ENCODE results near the gene FKBP2. TPM values are rescaled to one million over a fixed set of nuclear protein-coding genes. Genes with fewer than 3 reads are reported as not detected.

The FKBP2 gene
- 41.2 and 54.4 TPM in 2 replicates for total RNA-seq

GRCh38 chr11:64240435-64241240 lies at the start of gene FKBP2:
FKBP2 (plus strand) TSS chr11:64241095; CDS start chr11:64242388, 1,293 bp downstream.

GRCh38 chr11:64206457-64207255 lies 34.2 kb upstream of the FKBP2 start, which contains the start of gene FERMT3:
FERMT3 (plus strand) TSS chr11:64206721; CDS start chr11:64207365, 644 bp downstream.

GRCh38 chr11:64225608-64226506 lies 15.0 kb upstream of the FKBP2 start, which contains the start of the genes NUDT22 and TRPT1:
NUDT22 (plus strand) TSS chr11:64226274; CDS start chr11:64226653, 379 bp downstream.
TRPT1 (minus strand) TSS chr11:64226186; CDS start chr11:64225860, 326 bp downstream.

GRCh38 chr11:64230171-64230984 lies 10.5 kb upstream of the FKBP2 start, which contains the start of gene DNAJC4:
DNAJC4 (plus strand) TSS chr11:64230548; CDS start chr11:64230855, 307 bp downstream.

DNA sequence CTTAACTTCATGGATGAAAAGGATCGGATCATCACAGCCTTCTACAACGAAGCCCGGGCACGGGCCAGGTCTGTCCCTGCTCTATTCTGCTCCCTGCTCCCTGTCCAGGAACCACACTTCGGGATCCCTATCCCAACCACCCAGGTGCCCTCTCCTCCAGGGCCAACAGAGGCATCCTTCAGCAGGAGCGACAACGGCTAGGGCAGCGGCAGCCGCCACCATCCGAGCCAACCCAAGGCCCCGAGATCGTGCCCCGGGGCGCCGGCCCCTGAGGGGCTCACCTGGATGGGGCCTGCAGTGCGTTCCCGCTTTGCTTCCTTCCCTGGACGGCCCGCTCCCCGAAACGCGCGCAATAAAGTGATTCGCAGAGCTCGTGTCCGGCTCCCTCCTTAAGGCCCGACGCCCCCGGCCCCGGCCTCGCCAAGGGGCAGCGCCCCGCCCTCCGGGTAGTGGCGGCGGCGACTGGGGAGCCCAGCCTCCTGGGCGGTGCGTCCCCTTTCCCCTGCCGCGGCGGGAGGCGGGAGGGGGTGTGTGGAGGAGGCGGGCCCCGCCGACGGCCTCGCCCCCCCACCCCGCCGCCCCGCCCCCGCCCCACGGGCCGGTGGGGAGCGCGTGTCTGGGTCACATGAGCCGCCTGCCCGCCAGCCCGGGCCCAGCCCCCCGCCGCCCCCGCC lies 6.8 kb upstream of the FKBP2 start, which contains the start of gene VEGFB:
TSS of gene VEGFB (plus strand) at position 672 of the 674 bp plus-strand sequence. CDS start 250 bp downstream, outside the sequence.

DNA sequence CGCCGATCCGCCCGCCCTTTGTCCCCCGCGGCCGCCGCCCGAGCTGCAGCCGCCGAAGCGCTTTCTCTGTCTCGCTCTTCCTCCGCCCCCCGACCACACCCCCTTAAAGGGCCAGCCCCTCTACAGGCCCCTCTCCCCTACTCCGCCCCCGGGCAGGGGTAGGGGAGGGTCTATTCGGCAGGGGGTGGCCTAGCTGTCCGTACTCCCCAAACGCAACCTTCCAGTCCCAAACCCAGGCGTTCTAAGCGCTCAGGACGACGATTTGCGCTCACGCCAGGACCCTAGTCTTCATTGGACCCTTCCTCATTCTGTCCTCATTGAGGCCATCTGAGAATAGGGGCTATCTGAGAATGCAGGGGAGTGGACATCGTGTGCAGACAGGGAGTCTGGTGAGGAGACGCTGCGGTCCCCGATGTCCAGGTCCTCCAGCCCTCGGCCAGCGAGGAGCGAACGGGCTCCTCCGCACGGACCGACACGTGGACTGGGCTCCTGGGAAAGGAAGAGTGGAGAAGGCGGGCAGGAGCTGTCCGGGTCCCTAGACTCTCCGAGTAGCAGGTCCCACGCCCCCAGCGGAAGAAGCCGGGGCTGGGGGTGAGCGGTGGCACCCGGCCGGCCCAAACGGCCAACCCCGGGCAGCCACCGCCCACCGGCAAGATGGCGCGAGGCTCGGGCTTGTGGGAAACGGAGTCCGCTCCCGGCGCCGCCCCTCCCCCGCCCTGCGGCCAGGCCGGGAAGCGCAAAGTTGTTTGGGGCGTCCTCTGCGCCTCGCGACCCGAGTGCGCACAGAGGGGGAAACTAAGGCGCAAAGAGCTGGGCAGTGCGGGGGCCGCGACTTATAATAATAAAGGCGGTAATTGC lies 6.2 kb downstream of the FKBP2 start, which contains the start of gene PPP1R14B:
TSS of gene PPP1R14B (minus strand) at position 73 of the 858 bp plus-strand sequence. CDS start 270 bp downstream, outside the sequence.

GRCh38 chr11:64251016-64251752 lies 10.3 kb downstream of the FKBP2 start, which contains the start of gene PLCB3:
PLCB3 (plus strand) TSS chr11:64251530; CDS start chr11:64251650, 120 bp downstream.

DNA sequence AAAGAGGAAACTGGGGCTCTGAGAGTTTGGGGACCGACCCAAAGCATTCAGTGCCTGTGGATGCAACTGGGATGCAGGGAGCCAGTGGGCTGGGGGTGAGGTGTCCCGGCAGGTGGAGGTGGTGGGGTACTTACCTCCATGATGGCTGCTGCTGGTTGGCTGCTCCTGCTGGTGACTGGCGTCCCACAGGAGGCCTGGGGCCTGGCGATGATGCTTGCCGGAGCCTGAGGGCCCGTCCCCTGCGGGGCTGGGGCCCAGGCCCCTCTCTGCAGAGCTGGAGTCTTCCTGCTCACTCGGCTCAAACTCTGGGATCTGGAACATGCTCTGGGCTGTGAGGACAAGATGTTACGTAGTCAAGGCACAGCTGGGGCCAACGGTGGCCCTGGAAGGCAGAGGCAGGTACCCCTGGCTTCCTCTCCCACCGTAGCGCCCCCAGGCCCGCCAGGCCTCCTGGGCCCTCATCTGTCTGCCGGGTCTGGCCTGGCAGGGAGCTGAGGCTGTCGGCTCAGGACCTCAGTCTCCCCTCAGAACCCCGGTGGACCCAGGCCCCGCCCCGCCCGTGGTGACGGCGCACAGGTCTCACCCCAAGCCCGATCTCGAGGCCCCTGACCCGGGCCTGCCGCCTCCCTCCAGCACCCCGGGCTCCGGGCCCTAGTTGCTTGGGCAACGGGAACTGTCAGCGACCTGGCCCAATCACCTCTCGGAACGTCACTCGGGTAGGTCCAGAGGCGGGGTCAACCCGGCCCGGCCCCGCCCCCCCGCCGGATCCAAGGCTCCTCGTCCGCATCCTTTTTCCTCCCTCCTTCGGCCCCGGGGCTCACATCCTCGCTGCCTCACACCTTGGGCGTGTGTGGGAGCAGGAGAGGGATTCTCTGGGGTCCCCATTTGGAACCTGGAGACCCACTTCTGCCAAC lies 43.4 kb downstream of the FKBP2 start, which contains the start of gene BAD:
TSS of gene BAD (minus strand) at position 618 of the 914 bp plus-strand sequence. CDS start at position 321, 297 bp downstream.

GRCh38 chr11:64284962-64285884 lies 44.3 kb downstream of the FKBP2 start, which contains the start of gene GPR137:
GPR137 (plus strand) TSS chr11:64285848; CDS start chr11:64286525, 677 bp downstream.

DNA sequence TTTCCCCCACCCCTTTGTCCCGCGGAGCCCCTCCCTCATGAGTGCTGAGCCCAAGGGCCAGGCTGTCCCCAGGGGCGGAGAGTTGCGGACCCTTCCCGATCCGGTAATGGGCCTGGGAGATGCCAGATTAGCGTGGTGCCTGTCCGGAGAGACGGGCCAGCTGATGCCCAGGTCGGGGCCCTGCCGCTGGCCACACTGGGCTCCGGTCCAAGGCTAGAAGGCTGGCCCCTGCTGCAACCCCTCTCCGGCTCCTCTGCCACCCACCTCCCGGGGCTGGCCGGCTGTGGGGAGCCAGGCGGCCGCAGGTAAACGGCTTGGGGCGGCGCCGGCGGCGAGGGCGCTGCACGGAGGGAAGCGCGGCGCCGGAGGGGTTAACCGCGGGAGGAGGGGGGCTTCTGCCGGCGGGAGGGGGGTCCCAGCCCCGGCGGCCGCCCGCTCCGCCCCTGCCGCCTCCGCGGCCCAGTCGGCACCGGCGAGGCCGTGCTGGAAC lies 50.4 kb downstream of the FKBP2 start, which contains the start of gene KCNK4:
TSS of gene KCNK4 (plus strand) at position 41 of the 490 bp plus-strand sequence. CDS start 1,717 bp downstream, outside the sequence.

Other genes with a start within 250 kb of the FKBP2 start
- under 0.01 TPM in 1 of 2 replicates, not detected in the other for gene FLRT1, start 205.2 kb upstream of the FKBP2 start, total RNA-seq
- 9.2 and 14.7 TPM in 2 replicates for gene MACROD1, start 75.0 kb upstream of the FKBP2 start, total RNA-seq
- gene STIP1, start 54.9 kb upstream of the FKBP2 start, total RNA-seq, result 200 and 219 TPM in 2 replicates
- 1.8 and 2.2 TPM in 2 replicates for gene FERMT3, start 34.4 kb upstream of the FKBP2 start, total RNA-seq
- gene TRPT1, start 14.9 kb upstream of the FKBP2 start, total RNA-seq, result 46.2 and 59.3 TPM in 2 replicates
- gene NUDT22, start 14.8 kb upstream of the FKBP2 start, total RNA-seq, result 59.5 and 60.4 TPM in 2 replicates
- gene DNAJC4, start 10.5 kb upstream of the FKBP2 start, total RNA-seq, result 12.6 and 21.2 TPM in 2 replicates
- gene VEGFB, start 6.5 kb upstream of the FKBP2 start, total RNA-seq, result 22.5 and 30.8 TPM in 2 replicates
- gene PPP1R14B, start 5.8 kb downstream of the FKBP2 start, total RNA-seq, result 361 and 380 TPM in 2 replicates
- gene PLCB3, start 10.4 kb downstream of the FKBP2 start, total RNA-seq, result 24.2 and 25.7 TPM in 2 replicates
- 102 and 103 TPM in 2 replicates for gene BAD, start 43.6 kb downstream of the FKBP2 start, total RNA-seq
- 14.6 and 18.7 TPM in 2 replicates for gene GPR137, start 44.8 kb downstream of the FKBP2 start, total RNA-seq
- not detected in 2 replicates for gene KCNK4, start 50.2 kb downstream of the FKBP2 start, total RNA-seq
- 0.15 TPM in 1 of 2 replicates, not detected in the other for gene CATSPERZ, start 59.3 kb downstream of the FKBP2 start, total RNA-seq
- 21.3 and 25.1 TPM in 2 replicates for gene ESRRA, start 64.4 kb downstream of the FKBP2 start, total RNA-seq
- gene TRMT112, start 76.5 kb downstream of the FKBP2 start, total RNA-seq, result 446 and 498 TPM in 2 replicates
- gene PRDX5, start 77.0 kb downstream of the FKBP2 start, total RNA-seq, result 281 and 297 TPM in 2 replicates
- gene CCDC88B, start 99.1 kb downstream of the FKBP2 start, total RNA-seq, result 1.2 and 1.3 TPM in 2 replicates
- 39.7 and 42.4 TPM in 2 replicates for gene RPS6KA4, start 118.1 kb downstream of the FKBP2 start, total RNA-seq